Activated CD4-positive, alpha-beta memory T cell treated with anti-CD3 and anti-CD28 coated beads for 36 hours (primary cell): Measurements from ENCODE around the gene NAALADL2. TPM values are rescaled to one million over a fixed set of nuclear protein-coding genes. Genes with fewer than 3 reads are reported as not detected.

Experiments
- CTCF ChIA-PET: fragments of 350-600 bp; sonication (Branson Sonifier 250); formaldehyde crosslinking; loops from one replicate; lab custom pipeline; 2021; ENCODE audit warnings: antibody characterized with exemption, inconsistent platforms; lab: Charles Lee
- POLR2A ChIA-PET: fragments of 350-600 bp; sonication (Branson Sonifier 250); formaldehyde crosslinking; loops from one replicate; lab custom pipeline; 2021; ENCODE audit warnings: antibody characterized with exemption; lab: Charles Lee
- DNase-seq: peaks from one replicate; pipeline ENCODE4 v3.0.0-alpha.2; 2020
- H3K27ac Mint-ChIP-seq: one replicate; pipeline ENCODE4 v1.8.0; 2021; ENCODE audit warnings: mixed read lengths
- H3K27me3 Mint-ChIP-seq: one replicate; pipeline ENCODE4 v1.8.0; 2021; ENCODE audit warnings: mixed read lengths
- H3K36me3 Mint-ChIP-seq: one replicate; pipeline ENCODE4 v1.8.0; 2021; ENCODE audit warnings: mixed read lengths
- H3K4me1 Mint-ChIP-seq: one replicate; pipeline ENCODE4 v1.8.0; 2021; ENCODE audit warnings: low read depth, mixed read lengths
- H3K4me3 Mint-ChIP-seq: one replicate; pipeline ENCODE4 v1.8.0; 2021; ENCODE audit warnings: mild to moderate bottlenecking, mixed read lengths
- H3K9me3 Mint-ChIP-seq: one replicate; pipeline ENCODE4 v1.8.0; 2021; ENCODE audit warnings: mixed read lengths
- intact Hi-C: fragments of 100-400 bp; cut with micrococcal nuclease; formaldehyde crosslinking; loops from one replicate; pipeline ENCODE4 v1.15.1; 2023
- total RNA-seq, 2 experiments: library from RNA; stranded (reverse); gene quantifications; one replicate each; pipeline ENCODE4 v1.2.3, GENCODE V29; 2021

NAALADL2 gene
- total RNA-seq, 2 experiments from 2014 or later = not detected

DNA sequence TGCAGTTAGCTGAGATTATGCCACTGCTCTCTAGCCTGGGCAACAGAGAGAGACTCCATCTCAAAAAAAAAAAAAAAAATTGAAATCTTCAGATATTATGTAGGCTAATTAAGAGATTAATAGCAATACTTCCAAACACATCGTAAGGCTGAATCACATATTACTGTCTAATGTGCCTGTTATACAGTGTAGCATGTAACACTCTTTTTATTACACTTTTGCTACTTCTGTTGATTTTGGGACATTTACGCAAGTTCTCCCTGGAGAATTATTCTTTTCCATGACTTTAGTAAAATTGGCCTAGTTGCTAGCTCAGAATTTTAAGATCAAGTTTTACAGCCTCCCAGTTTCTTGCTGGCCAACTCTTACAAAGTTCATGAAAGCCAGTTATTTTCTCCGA lies 605.2 kb downstream of the NAALADL2 start:
- DNase-seq = no peak
- intact Hi-C loops = no loop called here

DNA sequence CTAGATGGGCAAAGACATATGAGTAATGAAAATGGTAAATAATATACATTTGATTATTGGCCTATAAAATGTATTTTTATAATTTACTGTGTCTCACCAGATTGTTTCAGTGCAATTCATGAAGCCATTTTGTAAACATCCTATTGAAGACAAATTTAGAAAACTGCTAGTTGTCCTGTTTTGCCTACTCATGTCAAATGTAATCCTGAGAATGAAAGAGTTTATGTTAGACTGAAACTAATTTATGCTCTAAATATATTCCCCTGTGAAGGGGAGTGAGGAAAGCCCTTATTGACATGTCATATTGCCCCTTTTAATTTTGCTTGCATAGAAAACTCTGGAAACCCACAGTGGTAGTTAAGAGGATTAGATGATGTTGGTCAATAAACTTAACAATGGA lies 610.0 kb downstream of the NAALADL2 start:
- H3K9me3 Mint-ChIP-seq = peaks cover 5% of the 10 kb centered on the region
- no peak overlapping the region for H3K27ac Mint-ChIP-seq
- no peaks in the 10 kb centered on the region for H3K4me1 Mint-ChIP-seq
- ChIA-PET POLR2A (no interaction called here), CTCF (no interaction called here)
- H3K36me3 Mint-ChIP-seq = no peaks in the 10 kb centered on the region
- intact Hi-C loops = no loop called here
- DNase-seq = no peak
- no peak overlapping the region for H3K4me3 Mint-ChIP-seq
- H3K27me3 Mint-ChIP-seq = no peaks in the 10 kb centered on the region

More for the DNA sequence above, 605.2 kb downstream of the NAALADL2 start:
- no peaks in the 10 kb centered on the region for H3K4me1 Mint-ChIP-seq
- H3K27me3 Mint-ChIP-seq = no peaks in the 10 kb centered on the region
- ChIA-PET CTCF (no interaction called here), POLR2A (no interaction called here)
- no peak overlapping the region for H3K27ac Mint-ChIP-seq
- H3K4me3 Mint-ChIP-seq = no peak overlapping the region
- H3K36me3 Mint-ChIP-seq = no peaks in the 10 kb centered on the region
- peaks cover 14% of the 10 kb centered on the region for H3K9me3 Mint-ChIP-seq

DNA sequence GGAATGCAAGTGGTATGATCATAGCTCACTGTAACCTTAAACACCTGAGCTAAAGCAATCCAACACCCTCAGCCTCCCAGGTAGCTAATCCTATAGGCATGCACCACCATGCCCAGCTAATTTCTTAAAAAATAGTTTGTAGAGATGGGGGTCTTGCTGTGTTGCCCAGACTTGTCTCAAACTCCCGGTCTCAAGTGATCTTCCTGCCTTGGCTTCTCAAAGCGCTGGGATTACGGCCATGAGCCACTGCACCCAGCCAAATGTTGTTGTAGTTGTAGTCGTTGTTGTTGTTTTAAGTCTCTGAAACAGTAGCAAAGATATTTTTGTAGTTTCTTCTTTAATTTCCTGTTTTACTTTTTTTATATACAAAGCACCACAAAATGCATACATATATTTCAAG lies 616.6 kb downstream of the NAALADL2 start:
- no peak overlapping the region for H3K4me3 Mint-ChIP-seq
- no peaks in the 10 kb centered on the region for H3K27me3 Mint-ChIP-seq
- H3K27ac Mint-ChIP-seq = no peak overlapping the region
- no peaks in the 10 kb centered on the region for H3K9me3 Mint-ChIP-seq
- CTCF ChIA-PET = no interaction called here
- no peaks in the 10 kb centered on the region for H3K36me3 Mint-ChIP-seq
- DNase-seq = no peak
- POLR2A ChIA-PET = no interaction called here
- no peaks in the 10 kb centered on the region for H3K4me1 Mint-ChIP-seq
- intact Hi-C loops = no loop called here

DNA sequence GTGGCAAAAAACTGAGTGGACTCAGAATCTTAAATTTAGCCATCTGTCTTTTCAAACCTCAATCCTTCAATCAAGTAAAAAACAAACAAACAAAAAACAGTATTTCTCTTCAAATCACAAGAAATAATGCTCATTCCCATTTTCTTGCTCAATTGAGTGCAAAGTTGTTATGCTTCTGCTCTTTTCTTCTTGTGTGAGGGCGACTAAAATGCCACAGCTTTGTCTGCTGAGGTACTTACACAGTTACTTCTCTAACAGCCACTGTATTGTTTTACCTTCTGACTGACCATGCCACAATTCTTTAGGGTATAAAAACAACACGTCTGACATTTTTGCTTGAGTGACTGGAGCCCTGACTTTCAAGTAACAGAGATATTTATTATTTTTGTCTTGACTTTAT lies 617.4 kb downstream of the NAALADL2 start:
- intact Hi-C loops = no loop called here
- no peaks in the 10 kb centered on the region for H3K36me3 Mint-ChIP-seq
- no peak for DNase-seq
- no peaks in the 10 kb centered on the region for H3K27me3 Mint-ChIP-seq
- no peak overlapping the region for H3K27ac Mint-ChIP-seq
- no peak overlapping the region for H3K4me3 Mint-ChIP-seq
- ChIA-PET POLR2A (no interaction called here), CTCF (no interaction called here)
- H3K9me3 Mint-ChIP-seq = no peaks in the 10 kb centered on the region
- no peaks in the 10 kb centered on the region for H3K4me1 Mint-ChIP-seq

DNA sequence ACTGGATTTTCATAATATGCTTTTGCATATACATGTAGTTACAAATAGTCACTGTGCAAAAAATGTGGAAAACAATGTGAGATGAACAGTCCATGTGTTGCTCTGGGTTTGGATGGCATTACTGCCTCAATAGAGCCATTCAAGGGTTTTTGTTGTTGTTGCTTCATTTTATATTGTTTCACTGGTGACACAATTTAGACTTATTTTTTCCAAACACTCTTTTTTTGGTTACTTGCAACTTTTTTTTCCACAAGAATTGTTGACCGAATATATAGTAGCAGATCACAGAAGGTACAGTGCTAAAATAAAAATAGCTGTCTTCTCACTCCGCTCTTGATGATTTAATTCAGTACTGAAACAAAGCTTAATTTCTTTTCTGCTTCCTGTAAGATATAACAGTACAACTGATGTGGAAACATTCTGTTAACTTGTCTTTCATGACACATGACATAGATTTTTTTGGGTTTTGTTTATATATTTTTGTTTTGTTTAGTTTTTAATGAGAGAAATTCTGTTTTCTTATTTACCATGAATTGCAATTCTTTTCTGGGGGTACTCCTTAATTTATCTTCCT lies 618.6 kb downstream of the NAALADL2 start:
- Mint-ChIP-seq H3K4me1 (no peaks in the 10 kb centered on the region), H3K27me3 (no peaks in the 10 kb centered on the region), H3K36me3 (no peaks in the 10 kb centered on the region), H3K4me3 (no peak overlapping the region), H3K27ac (no peak overlapping the region), H3K9me3 (no peaks in the 10 kb centered on the region)
- ChIA-PET CTCF (no interaction called here), POLR2A (no interaction called here)
- intact Hi-C loops = no loop called here
- DNase-seq = no peak

DNA sequence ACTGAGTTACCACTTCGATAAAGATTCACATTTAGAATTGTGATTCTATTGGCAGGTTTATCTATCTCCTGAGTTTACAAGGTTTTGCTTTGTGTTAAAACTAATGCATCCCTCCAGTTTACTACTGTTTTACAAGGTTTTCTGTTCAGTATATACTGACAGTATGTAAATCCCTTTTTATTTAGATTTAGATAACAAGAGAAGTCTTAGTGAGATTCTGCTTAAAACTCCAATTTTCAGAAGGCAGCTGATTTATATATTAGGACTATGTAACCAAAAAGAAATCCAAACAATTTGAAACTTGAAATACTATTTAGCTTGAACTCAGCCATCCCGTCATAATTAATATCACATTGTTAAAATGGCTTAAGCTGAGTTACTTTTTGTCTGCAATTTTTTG lies 619.2 kb downstream of the NAALADL2 start:
- Mint-ChIP-seq H3K4me3 (no peak overlapping the region), H3K36me3 (no peaks in the 10 kb centered on the region), H3K27me3 (no peaks in the 10 kb centered on the region), H3K9me3 (no peaks in the 10 kb centered on the region), H3K4me1 (no peaks in the 10 kb centered on the region), H3K27ac (no peak overlapping the region)
- CTCF ChIA-PET = no interaction called here
- intact Hi-C loops = no loop called here
- DNase-seq = no peak
- POLR2A ChIA-PET = no interaction called here

DNA sequence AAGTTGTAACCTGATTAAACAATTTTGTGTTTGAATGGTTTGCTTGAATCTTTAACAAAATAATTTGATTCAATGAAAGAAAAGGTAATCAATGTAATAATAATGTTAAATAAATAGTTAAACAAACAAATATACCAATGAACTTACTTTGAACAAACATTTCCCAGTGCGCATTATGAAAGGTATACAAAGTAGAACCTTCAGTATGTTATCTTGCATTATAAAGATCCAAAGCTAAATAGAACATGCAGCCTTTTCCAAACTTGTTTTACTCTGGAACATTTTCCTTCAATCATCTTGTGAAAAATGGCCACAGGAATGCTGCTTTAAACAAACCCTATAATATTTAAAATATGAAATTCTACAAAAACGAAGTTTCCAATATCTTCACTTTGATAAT lies 620.0 kb downstream of the NAALADL2 start:
- Mint-ChIP-seq H3K4me1 (no peaks in the 10 kb centered on the region), H3K36me3 (no peaks in the 10 kb centered on the region), H3K9me3 (no peaks in the 10 kb centered on the region), H3K27ac (no peak overlapping the region), H3K4me3 (no peak overlapping the region), H3K27me3 (no peaks in the 10 kb centered on the region)
- intact Hi-C loops = no loop called here
- no peak for DNase-seq
- ChIA-PET CTCF (no interaction called here), POLR2A (no interaction called here)

DNA sequence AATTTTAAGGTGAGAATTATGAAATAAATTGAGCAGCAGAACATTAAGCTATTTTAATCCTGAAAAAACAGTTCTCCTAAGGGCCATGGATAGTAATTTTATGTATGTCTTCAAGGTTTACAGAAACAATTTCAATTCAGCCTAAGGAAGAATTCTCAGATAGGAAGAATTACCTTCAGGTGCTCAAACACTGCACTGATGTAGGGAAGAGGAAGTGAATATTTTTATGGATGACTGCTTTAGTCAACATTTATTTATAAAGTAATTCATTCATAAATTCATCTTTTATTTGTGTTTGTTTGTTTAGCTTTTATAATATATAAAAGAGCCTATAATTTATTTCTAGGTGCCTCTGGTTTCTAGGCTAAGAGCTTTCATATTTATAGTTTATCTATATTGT lies 620.7 kb downstream of the NAALADL2 start:
- POLR2A ChIA-PET = no interaction called here
- Mint-ChIP-seq H3K4me3 (no peak overlapping the region), H3K36me3 (no peaks in the 10 kb centered on the region), H3K9me3 (no peaks in the 10 kb centered on the region), H3K4me1 (no peaks in the 10 kb centered on the region), H3K27me3 (no peaks in the 10 kb centered on the region), H3K27ac (no peak overlapping the region)
- intact Hi-C loops = no loop called here
- CTCF ChIA-PET = no interaction called here
- DNase-seq = no peak

DNA sequence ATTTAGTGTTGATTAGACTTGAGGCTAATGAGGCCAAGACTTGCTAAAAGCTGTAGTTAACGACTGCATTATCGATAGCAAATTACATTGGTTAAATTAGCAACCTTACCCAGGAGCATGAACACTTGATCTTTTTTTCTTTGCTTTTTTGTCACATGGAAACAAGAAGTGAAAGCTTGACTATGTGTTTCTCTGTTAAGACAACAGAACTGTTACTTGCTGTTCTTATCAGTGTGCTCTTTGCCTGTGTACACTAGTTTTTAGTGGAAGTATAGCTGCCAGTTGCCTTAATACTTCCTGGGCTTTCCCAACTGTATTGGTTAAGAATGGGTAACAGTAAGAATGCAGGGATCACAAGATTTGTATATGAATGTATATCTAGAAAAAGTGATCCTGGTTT lies 625.5 kb downstream of the NAALADL2 start:
- CTCF ChIA-PET = no interaction called here
- no peaks in the 10 kb centered on the region for H3K36me3 Mint-ChIP-seq
- no peak overlapping the region for H3K27ac Mint-ChIP-seq
- no peaks in the 10 kb centered on the region for H3K4me1 Mint-ChIP-seq
- H3K4me3 Mint-ChIP-seq = no peak overlapping the region
- no peaks in the 10 kb centered on the region for H3K9me3 Mint-ChIP-seq
- no peaks in the 10 kb centered on the region for H3K27me3 Mint-ChIP-seq
- POLR2A ChIA-PET = no interaction called here
- intact Hi-C loops = no loop called here
- no peak for DNase-seq

DNA sequence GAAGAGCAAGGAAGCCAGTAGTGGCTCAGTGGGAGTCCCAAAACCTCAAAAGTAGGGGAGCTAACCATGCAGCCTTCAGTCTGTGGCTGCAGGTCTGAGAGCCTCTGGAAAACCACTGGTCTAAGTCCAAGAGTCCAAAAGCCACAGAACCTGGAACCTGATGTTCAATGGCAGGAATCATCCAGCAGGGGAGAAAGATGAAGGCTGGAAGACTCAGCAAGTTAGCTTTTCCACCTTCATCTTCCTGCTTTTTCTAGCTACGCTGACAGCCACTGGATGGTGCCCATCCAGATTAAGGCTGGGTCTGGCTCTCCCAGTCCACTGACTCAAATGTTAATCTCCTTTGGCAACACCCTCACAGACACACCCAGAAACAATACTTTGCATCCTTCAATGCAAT lies 626.3 kb downstream of the NAALADL2 start:
- no peaks in the 10 kb centered on the region for H3K4me1 Mint-ChIP-seq
- CTCF ChIA-PET = no interaction called here
- intact Hi-C loops = no loop called here
- no peak overlapping the region for H3K27ac Mint-ChIP-seq
- no peak overlapping the region for H3K4me3 Mint-ChIP-seq
- no peaks in the 10 kb centered on the region for H3K9me3 Mint-ChIP-seq
- POLR2A ChIA-PET = no interaction called here
- no peaks in the 10 kb centered on the region for H3K27me3 Mint-ChIP-seq
- no peak for DNase-seq
- no peaks in the 10 kb centered on the region for H3K36me3 Mint-ChIP-seq

DNA sequence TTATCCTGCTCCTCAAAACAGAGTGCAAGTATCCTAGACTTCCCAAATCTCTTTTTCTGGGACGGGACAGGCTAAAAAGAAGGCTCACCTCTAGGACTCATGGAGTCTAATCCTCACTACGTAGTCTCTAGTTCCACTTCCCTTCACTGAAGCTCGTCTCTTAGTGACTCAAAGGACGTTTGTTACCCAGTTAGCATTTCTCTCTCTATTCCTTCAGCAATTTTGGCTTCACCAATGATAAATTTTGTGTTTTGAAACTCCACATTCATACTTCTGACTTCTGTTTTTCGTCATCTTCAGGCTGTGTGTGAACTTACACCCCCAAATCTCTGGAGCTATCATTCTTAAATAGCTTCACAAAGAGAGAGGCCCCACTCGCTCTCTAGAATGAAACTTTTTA lies 627.1 kb downstream of the NAALADL2 start:
- Mint-ChIP-seq H3K27me3 (no peaks in the 10 kb centered on the region), H3K4me3 (no peak overlapping the region), H3K4me1 (no peaks in the 10 kb centered on the region), H3K27ac (no peak overlapping the region), H3K36me3 (no peaks in the 10 kb centered on the region), H3K9me3 (no peaks in the 10 kb centered on the region)
- intact Hi-C loops = no loop called here
- ChIA-PET POLR2A (no interaction called here), CTCF (no interaction called here)
- no peak for DNase-seq

DNA sequence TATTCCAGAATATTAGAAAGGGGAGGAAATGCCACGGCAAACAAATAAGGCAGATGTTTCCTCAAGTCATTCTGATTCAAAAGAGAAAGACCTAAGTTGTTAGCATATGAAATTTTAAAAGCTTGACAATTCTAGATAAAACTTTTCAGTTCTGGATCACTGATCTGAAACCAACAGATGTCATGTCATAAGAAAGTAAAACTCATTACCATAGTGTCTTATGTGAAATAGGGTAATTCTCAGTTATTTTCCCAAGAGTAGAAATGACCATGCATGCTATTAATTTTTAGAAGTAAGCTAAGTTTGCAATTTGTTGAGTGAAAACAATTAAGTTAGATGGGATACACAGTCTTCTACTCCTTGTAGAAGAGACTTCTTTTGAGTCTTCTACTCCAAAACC lies 630.3 kb downstream of the NAALADL2 start:
- Mint-ChIP-seq H3K9me3 (no peaks in the 10 kb centered on the region), H3K27ac (no peak overlapping the region), H3K36me3 (no peaks in the 10 kb centered on the region), H3K4me1 (no peaks in the 10 kb centered on the region), H3K27me3 (no peaks in the 10 kb centered on the region), H3K4me3 (no peak overlapping the region)
- DNase-seq = no peak
- CTCF ChIA-PET = no interaction called here
- POLR2A ChIA-PET = no interaction called here
- intact Hi-C loops = no loop called here

DNA sequence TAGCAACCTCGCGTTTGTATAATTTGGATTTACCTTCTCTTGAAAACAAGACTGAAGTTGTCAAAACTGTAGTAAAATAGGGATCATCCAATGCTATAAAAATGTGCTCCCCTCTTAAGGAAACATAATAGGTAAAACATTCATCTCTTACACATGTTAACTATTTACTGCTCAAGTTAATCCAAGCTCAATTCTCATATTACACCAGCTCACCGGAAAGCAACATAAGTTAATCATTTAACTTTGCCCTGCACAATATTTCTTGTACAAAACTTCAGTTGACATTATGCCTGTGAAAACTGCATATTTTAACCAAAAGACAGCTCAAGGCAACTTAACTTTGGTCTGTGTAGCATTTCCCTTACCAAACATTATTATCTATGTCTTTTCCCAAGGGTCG lies 634.2 kb downstream of the NAALADL2 start:
- CTCF ChIA-PET = no interaction called here
- H3K27me3 Mint-ChIP-seq = no peaks in the 10 kb centered on the region
- no peak overlapping the region for H3K27ac Mint-ChIP-seq
- DNase-seq = no peak
- no peaks in the 10 kb centered on the region for H3K4me1 Mint-ChIP-seq
- H3K4me3 Mint-ChIP-seq = no peak overlapping the region
- peaks cover 2% of the 10 kb centered on the region for H3K9me3 Mint-ChIP-seq
- POLR2A ChIA-PET = no interaction called here
- no peaks in the 10 kb centered on the region for H3K36me3 Mint-ChIP-seq
- intact Hi-C loops = no loop called here
